ENCODE measurements around the gene ETNK1.

GRCh38 chr12:22687361-22688076 lies 62.5 kb downstream of the ETNK1 start:
- TF ChIP-seq CTCF (conservative IDR thresholded peaks at IDR 0.05; ENCODE audit: low read length): no peak
- no peak for TF ChIP-seq EZH2phosphoT487 (IDR thresholded peaks at IDR 0.05; ENCODE audit: borderline replicate concordance, low read depth, low read length)

Measured in OCI-LY7 (cell line).